ENCODE measurements around the gene ETNK2. TPM values are rescaled to one million over a fixed set of nuclear protein-coding genes. Genes with fewer than 3 reads are reported as not detected.

Gene ETNK2
- total and polyA plus RNA-seq, 2 experiments from 2014 or later: 4.2 to 5.0 TPM

GRCh38 chr1:204145033-204145504, 6.8 kb downstream of the ETNK2 start:
- H3K36me3 ChIP-seq (ENCODE audit: low read depth): no peaks in the 10 kb centered on the region
- no peak for DNase-seq
- no peaks in the 10 kb centered on the region for H3K79me2 ChIP-seq (ENCODE audit: insufficient read depth)
- in situ Hi-C loops (cut with MboI): no loop called here
- TF ChIP-seq EZH2phosphoT487 (IDR thresholded peaks at IDR 0.05; ENCODE audit: insufficient read depth, low read depth) (no peak), EZH2 (IDR thresholded peaks at IDR 0.05; ENCODE audit: insufficient read depth, poor library complexity, severe bottlenecking) (no peak)
- H3K4me1 ChIP-seq (ENCODE audit: insufficient read depth): no peaks in the 10 kb centered on the region
- H4K20me1 ChIP-seq (ENCODE audit: insufficient read depth): no peaks in the 10 kb centered on the region
- no peak overlapping the region for H3K4me3 ChIP-seq
- H3K9me3 ChIP-seq (ENCODE audit: low read depth): no peaks in the 10 kb centered on the region
- no peak overlapping the region for H3K4me2 ChIP-seq (ENCODE audit: unreplicated experiment)
- no peaks in the 10 kb centered on the region for H3F3A ChIP-seq (ENCODE audit: insufficient read depth)
- 57 to 61% methylated on average over 4 of the region's 4 CpGs for WGBS, 2 experiments (ENCODE audit: low coverage in 1 of 2, low lambda C conversion rate in 2 of 2, missing lambda C conversion rate in 2 of 2)
- no peaks in the 10 kb centered on the region for H3K9me2 ChIP-seq (ENCODE audit: insufficient read depth)
- no peak overlapping the region for H3K9ac ChIP-seq
- H3K27ac ChIP-seq: no peak overlapping the region
- no peak overlapping the region for H2AFZ ChIP-seq
- H3K27me3 ChIP-seq (replicated peaks; ENCODE audit: insufficient read depth): no peaks in the 10 kb centered on the region

- no peak overlapping the region for H3K4me3 ChIP-seq
- WGBS, 2 experiments (ENCODE audit: low coverage in 1 of 2, low lambda C conversion rate in 2 of 2, missing lambda C conversion rate in 2 of 2): 64 to 70% methylated on average over 13 to 14 of the region's 14 CpGs
- H2AFZ ChIP-seq: no peak overlapping the region
- H3K9me3 ChIP-seq (ENCODE audit: low read depth): no peaks in the 10 kb centered on the region
- in situ Hi-C loops (cut with MboI): no loop called here
- DNase-seq: no peak
- no peak overlapping the region for H3K9ac ChIP-seq
- H3F3A ChIP-seq (ENCODE audit: insufficient read depth): no peaks in the 10 kb centered on the region
- no peak for TF ChIP-seq EZH2phosphoT487 (IDR thresholded peaks at IDR 0.05; ENCODE audit: insufficient read depth, low read depth)
- no peak for TF ChIP-seq EZH2 (IDR thresholded peaks at IDR 0.05; ENCODE audit: insufficient read depth, poor library complexity, severe bottlenecking)
- H3K36me3 ChIP-seq (ENCODE audit: low read depth): no peaks in the 10 kb centered on the region
- H3K9me2 ChIP-seq (ENCODE audit: insufficient read depth): no peaks in the 10 kb centered on the region
- no peaks in the 10 kb centered on the region for H4K20me1 ChIP-seq (ENCODE audit: insufficient read depth)
- H3K79me2 ChIP-seq (ENCODE audit: insufficient read depth): no peaks in the 10 kb centered on the region
- H3K27ac ChIP-seq: no peak overlapping the region
- H3K27me3 ChIP-seq (replicated peaks; ENCODE audit: insufficient read depth): no peaks in the 10 kb centered on the region
- H3K4me1 ChIP-seq (ENCODE audit: insufficient read depth): no peaks in the 10 kb centered on the region
- no peak overlapping the region for H3K4me2 ChIP-seq (ENCODE audit: unreplicated experiment)
Measured at GRCh38 chr1:204143276-204144041, 8.4 kb downstream of the ETNK2 start.

- H3K79me2 ChIP-seq (ENCODE audit: insufficient read depth): no peaks in the 10 kb centered on the region
- DNase-seq: no peak
- H3K9me3 ChIP-seq (ENCODE audit: low read depth): no peaks in the 10 kb centered on the region
- H3K4me1 ChIP-seq (ENCODE audit: insufficient read depth): no peaks in the 10 kb centered on the region
- TF ChIP-seq EZH2phosphoT487 (IDR thresholded peaks at IDR 0.05; ENCODE audit: insufficient read depth, low read depth) (no peak), EZH2 (IDR thresholded peaks at IDR 0.05; ENCODE audit: insufficient read depth, poor library complexity, severe bottlenecking) (no peak)
- in situ Hi-C loops (cut with MboI): no loop called here
- no peak overlapping the region for H2AFZ ChIP-seq
- H3F3A ChIP-seq (ENCODE audit: insufficient read depth): no peaks in the 10 kb centered on the region
- H3K4me2 ChIP-seq (ENCODE audit: unreplicated experiment): no peak overlapping the region
- H3K36me3 ChIP-seq (ENCODE audit: low read depth): no peaks in the 10 kb centered on the region
- WGBS, 2 experiments (ENCODE audit: low coverage in 1 of 2, low lambda C conversion rate in 2 of 2, missing lambda C conversion rate in 2 of 2): 87 to 92% methylated on average over 5 of the region's 5 CpGs
- H4K20me1 ChIP-seq (ENCODE audit: insufficient read depth): no peaks in the 10 kb centered on the region
- no peak overlapping the region for H3K27ac ChIP-seq
- H3K4me3 ChIP-seq: no peak overlapping the region
- no peaks in the 10 kb centered on the region for H3K27me3 ChIP-seq (replicated peaks; ENCODE audit: insufficient read depth)
- H3K9ac ChIP-seq: no peak overlapping the region
- H3K9me2 ChIP-seq (ENCODE audit: insufficient read depth): no peaks in the 10 kb centered on the region
Measured at GRCh38 chr1:204142032-204142974, 9.5 kb downstream of the ETNK2 start.

- Histone ChIP-seq H3K36me3 (ENCODE audit: low read depth) (no peaks in the 10 kb centered on the region), H3K4me3 (no peak overlapping the region), H4K20me1 (ENCODE audit: insufficient read depth) (no peaks in the 10 kb centered on the region), H3K9ac (no peak overlapping the region), H3K4me1 (ENCODE audit: insufficient read depth) (no peaks in the 10 kb centered on the region), H3K9me3 (ENCODE audit: low read depth) (no peaks in the 10 kb centered on the region), H3K79me2 (ENCODE audit: insufficient read depth) (no peaks in the 10 kb centered on the region), H2AFZ (no peak overlapping the region), H3K27me3 (replicated peaks; ENCODE audit: insufficient read depth) (no peaks in the 10 kb centered on the region), H3K4me2 (ENCODE audit: unreplicated experiment) (no peak overlapping the region), H3K9me2 (ENCODE audit: insufficient read depth) (no peaks in the 10 kb centered on the region), H3F3A (ENCODE audit: insufficient read depth) (no peaks in the 10 kb centered on the region), H3K27ac (no peak overlapping the region)
- WGBS, 2 experiments (ENCODE audit: low coverage in 1 of 2, low lambda C conversion rate in 2 of 2, missing lambda C conversion rate in 2 of 2): 91 to 97% methylated on average over 3 of the region's 3 CpGs
- DNase-seq: no peak
- in situ Hi-C loops (cut with MboI): no loop called here
- TF ChIP-seq EZH2 (IDR thresholded peaks at IDR 0.05; ENCODE audit: insufficient read depth, poor library complexity, severe bottlenecking): no peak
- TF ChIP-seq EZH2phosphoT487 (IDR thresholded peaks at IDR 0.05; ENCODE audit: insufficient read depth, low read depth): no peak
Measured at GRCh38 chr1:204141131-204141530, 10.7 kb downstream of the ETNK2 start.
